NCI-H2081 (cell line): ENCODE results near the gene DHRS13.
A peak's percentile ranks its signal among the peaks of the same experiment; 100 is the strongest.
"Not testable (repeated sequence)": the region's sequence is repeated elsewhere in the genome, so short reads cannot be mapped to it uniquely, and the experiment has no call there.

Source experiments
- DNase-seq, 2 experiments: peaks; one replicate each; lab custom pipeline; 2025; lab: John Stamatoyannopoulos, UW

DHRS13 gene

DNA sequence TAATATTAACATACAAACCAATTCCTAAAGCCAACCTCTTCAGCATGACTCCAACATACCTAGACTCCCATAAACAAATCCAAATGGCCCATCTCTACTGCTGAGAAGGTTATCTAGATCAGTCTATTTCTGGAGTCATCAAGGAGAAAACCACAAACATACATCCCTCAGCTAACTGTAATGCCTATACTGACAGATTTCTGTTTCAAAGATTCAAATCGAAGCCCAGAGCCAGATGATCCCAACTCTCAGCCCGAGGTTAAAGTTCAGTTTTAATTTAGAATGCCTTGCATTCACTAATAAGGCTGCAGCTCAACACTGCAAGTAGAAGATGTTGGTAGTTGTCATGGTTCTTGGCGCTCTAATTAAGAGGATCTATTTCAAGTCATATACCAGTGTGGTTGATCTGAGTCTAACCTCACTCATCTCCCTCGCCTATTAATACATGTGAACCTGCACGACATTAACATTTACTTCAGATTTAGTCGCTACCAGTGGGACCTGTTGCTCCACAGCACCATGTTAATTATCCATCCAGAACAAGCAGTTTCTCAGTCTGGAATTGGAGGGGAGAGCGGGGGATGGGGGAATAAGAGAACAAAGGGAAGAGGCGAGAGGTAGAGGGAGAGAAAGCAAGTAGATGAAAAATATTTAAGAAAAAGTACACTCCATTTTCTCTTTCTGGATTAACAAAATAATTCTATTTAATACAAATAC is 33.0 kb upstream of the DHRS13 start:
- no peak for DNase-seq

DNA sequence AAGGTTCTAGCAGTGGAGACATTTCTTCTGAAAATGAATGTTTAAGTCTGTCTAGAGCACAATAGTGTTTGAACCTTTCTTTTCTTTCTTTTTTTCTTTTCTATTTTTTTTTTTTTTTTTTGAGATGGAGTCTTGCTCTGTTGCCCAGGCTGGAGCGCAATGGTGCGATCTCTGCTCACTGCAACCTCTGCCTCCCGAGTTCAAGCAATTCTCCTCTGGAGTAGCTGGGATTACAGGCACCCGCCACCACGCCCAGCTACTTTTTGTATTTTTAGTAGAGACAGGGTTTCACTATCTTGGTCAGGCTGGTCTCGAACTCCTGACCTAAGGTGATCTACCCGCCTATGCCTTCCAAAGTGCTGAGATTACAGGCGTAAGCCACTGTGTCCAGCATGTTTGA is 31.6 kb upstream of the DHRS13 start:
- DNase-seq, result not testable (repeated sequence)

DNA sequence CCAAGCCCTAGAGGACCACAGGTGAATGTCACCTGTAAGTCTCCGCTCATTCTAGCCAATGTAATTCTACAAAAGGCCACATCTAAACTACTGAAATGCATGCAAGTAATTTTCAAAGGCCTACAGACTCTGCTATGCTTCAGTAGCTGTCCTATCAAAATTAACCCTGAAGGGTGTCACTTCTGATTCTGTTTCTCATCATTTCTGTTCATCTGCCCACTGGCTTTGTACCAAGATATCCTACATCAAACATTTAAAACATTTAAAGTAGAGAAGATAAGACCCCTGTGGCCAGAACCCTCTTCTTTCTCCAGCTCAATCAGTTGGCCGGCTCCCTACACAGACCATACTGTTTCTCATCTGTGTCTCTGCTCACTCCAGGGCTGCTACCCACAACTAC is 26.9 kb upstream of the DHRS13 start:
- no peak for DNase-seq

DNA sequence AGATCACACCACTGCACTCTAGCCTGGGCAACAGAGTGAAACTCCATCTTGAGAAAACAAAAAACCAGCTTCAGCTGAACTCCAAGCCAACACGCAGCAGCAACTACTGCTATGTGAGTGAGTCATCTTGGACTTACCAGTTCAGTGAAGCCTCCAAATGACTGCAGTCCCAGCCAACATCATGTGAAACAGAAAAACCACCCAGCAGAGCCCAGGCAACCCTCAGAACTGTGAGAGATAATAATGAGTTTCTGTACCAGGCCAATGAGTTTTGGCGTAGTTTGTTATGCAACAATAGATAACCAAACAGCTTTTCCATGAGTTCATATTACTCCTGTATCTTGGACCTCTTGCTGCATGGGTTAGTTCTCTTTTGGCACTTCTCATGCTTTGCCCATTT is 25.2 kb upstream of the DHRS13 start:
- DNase-seq, result no peak

DNA sequence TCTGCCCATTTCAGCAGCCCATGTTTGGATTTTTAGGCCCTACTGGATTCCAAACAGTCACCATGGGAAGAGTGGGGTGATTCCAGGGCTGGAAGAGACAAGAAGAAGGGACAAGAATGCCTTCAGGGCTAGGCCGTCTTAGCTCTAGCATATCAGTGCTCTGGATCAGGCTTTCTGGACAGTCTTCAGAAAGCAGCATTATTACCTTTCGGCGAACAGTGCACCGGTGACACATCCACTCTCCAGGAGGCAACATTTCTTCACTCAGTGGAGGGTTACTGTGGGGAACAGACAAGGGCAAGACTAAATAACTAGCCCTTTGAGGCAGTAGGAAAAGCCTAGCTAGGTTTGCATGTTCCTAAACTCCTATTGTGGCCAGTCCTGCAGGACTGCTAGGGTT is 23.9 kb upstream of the DHRS13 start:
- DNase-seq, result no peak

DNA sequence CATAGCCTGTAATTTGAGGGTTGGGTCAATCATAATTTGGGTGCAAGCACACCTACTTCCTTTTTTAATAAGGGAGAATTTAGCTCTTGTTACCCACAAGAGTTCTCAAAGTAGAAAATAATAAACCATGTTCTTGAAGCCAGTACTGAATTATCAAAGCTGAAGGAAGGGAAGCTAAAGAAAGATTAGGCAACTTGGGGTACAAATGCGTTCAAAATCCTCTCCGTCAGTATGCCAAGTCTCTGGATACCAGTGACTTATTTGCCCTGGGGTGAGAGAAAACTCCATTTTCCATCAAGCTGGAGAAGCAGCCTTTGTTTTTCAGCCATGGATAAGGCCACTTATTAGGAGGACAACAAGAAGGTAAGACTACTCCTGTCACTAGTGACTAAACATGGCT is 23.5 kb upstream of the DHRS13 start:
- no peak for DNase-seq

DNA sequence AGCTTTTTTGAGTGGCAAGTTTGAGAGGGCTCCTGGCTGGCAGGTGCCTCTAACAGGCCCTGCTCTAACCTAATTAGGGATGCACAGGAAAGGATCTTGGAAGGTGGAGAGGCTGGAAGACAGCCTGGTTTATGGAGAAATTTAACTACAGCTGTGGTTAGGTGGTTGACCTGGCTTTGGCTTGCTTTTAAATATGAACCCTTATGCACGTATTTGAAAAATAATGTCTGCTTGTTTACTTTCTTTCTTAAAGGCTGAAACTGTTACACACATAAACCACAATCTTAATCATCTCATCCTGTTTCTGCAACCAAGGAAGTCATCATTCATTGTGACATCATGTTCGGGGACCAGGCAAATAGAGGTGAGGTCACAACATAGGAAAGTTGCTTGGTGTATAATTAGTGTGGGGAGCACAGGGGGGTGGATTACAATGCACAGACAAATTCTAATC is 23.1 kb upstream of the DHRS13 start:
- DNase-seq, result peak in 1 of 2 experiments; percentile 31

DNA sequence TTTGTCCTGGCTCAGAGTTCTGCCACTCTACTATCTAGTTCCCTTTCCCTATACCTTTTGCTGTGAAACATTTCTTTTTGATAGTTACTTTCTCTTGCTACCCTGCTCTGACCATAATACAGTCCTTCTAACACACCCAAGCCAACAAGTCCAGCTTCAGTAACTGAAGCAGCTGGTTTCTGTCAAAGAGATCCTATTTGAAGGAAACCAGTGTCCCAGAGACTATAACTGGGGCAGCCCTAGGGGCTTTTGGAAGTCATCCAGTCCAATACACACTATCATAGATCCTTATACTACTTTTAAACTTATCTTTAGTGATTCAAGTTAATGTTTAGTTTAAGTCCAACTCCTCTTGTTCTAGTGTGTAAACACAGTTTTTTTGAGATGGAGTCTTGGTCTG is 17.3 kb upstream of the DHRS13 start:
- no peak for DNase-seq

DNA sequence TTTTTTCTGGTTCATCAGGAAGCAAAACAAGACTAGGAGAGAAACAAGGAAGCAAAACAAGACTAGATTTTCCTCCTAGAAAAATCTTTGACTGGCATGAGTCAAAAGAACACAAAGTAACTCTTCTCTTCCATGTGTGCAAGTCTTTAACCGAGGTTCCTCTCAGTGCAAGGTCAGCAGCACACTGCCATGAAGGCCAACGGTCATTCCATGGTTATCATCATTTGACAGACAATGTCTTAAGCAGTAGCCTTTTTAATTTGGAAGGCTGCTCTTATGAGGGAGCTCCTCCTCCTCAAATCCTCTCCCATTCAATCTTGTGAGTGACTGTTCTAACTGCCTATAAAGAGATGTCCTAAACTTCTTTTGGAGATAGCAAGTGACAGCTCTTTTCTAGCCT is 15.4 kb upstream of the DHRS13 start:
- no peak for DNase-seq

DNA sequence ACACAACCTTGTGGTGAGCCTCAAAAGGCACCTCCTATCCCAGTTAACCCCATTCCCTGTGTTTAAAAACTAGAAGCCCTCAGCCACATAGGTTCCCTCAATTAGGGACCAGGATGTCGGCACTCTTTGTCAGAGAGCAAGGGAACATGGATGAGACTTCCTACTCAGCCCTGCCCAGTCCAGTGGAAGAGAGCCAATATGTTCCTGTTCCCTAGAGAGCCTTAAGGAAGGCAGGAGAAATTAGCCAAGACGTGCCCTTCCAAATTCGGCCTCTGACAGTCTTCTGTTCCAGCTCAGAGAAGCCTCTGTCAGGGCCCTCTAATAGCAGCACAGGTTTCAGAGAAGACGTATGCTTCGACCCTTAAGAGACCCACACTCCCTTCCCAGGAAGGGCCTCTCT is 14.6 kb upstream of the DHRS13 start:
- no peak for DNase-seq

DNA sequence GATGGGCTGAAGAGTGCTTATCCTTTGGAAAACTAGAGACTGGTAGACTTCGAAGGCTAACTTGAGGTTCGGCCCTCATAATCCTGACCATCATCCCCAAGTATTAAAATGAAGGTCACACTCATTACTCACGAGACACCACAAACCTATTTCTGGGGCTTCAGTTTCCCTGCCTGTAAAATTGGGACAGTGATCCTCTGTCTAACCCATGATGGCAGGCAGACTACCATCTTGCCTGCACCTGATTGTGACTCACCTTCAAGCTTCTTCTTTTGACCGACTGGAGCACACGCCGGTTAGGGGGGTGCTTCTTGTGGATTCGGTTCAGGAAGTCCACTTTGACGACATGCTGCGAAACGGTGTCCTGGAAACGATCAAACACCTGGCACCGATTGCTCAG is 14.2 kb upstream of the DHRS13 start:
- no peak for DNase-seq

DNA sequence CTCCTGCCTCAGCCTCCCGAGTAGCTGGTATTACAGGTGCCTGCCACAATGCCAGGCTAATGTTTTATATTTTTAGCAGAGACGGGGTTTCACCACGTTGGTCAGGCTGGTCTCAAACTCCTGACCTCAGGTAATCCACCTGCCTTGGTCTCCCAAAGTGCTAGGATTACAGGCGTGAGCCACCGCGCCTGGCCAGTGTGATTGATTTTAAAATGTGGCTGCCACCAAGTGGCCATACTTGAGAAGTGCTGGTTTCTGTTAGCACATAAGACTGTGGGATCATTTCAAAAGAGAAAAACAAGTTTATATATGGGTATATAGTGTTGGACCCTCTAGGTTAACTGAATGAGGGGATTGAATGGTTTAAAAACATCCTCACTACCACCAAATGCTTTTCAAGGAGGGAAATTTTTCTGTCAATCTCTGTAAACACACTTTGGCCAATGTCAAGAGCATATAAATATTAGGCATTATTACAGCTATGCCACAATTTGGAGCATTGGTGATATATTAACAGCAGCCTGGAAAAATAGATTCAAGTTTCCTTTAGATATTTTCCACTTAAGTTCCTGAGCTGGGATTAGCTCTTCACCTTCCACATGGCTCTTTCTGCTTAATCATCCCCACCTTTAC is 13.5 kb upstream of the DHRS13 start:
- peak in 1 of 2 experiments; percentile 19 for DNase-seq

DNA sequence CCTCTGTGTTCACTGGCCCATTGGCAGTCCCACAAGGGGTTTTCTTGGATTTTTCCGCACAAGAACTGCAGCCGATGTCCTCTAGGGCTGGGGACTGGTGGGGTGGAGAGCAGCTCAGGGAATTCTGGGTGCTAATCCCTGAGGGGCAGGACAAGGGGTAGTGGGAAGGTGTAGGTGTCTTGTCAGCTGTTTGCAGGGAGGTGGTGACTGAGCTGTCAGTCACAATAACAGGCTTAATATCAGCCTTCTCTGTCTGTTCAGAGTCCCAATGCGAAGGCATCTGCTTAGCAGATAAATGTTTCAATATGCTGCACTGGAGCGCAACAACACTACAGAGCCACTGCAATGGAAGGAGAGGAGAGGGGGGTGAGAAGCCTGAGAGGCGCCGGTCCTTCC is 10.1 kb upstream of the DHRS13 start:
- DNase-seq, result no peak

DNA sequence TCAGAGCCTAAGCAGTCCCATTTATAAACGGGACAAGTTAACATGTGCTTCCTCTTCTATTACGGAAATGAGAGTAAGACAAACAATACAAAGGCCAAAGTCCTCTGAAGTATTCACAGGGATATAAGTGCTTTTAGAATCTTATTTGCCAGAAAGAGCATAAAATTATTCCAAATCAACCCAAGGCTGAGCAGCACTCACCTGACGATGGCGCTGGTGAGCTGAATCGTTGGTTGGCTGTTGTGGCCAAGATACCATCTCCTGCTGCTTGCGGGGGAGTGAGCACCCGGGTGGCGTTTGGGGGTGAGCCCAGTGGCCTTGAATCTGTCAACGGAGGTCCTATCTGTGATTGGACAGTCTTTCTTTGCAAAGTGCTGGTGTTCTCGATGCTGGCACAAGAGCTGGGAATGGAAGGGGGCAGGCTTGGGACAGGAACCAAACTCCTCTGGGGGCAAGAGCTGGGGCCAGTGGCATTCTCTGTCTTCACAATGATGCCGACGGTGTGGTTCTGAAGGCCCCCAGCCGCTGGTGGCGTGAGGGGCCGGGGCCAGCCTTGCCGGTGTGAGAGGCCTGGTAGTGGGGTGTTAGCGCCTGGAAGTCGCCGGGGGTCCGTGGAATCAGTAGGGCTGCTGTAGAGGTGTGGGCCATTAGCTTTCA is 9.5 kb upstream of the DHRS13 start:
- no peak for DNase-seq

DNA sequence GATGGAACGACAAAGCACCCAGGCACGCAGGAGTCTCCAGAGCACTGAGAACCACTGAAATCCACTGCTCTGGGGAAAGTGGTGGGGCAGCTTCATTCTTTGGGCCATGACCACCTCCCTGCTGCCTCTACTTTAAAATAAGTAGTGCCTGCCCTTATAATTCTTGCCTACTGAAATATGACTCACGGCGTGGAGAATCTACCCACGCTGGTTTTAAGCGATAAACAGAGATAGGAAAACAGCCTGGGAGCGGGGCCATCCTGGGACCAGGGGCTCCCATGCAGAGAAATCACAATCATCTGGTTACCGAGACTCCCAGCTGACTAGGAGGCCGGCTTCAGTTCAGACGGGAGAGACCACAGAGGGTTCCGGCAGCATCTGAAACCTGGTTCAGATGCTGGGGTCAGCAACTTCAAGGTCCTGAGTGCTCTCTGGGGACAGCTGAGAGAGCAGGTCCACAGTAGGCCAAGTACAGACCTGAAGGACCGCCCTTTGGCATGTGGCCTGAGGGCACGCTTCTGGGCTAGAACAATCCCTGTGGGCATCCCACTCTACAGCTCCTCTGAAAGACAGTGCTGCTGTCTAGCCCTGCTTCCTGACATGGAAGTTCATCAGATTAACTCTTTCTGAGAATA is 8.6 kb upstream of the DHRS13 start:
- no peak for DNase-seq

DNA sequence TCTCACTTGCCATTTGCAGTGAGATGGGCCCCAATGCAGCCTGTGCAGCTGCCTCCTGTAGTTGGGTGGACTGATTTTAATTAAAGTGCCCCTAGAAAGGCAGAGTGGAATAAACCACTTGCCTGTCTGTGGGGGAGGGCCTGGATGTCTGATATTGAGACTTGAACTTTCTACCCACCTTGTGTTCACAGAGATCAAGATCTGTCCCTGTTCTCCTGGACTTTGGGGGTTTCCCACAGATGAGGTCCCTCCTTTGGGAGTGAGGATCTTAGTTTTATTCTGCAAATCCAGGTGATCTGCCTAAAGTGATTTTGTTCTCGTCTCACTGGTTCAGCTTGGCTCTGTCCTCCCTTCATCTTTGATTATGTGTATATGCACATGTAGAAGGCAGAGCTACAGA is 7.7 kb upstream of the DHRS13 start:
- no peak for DNase-seq

DNA sequence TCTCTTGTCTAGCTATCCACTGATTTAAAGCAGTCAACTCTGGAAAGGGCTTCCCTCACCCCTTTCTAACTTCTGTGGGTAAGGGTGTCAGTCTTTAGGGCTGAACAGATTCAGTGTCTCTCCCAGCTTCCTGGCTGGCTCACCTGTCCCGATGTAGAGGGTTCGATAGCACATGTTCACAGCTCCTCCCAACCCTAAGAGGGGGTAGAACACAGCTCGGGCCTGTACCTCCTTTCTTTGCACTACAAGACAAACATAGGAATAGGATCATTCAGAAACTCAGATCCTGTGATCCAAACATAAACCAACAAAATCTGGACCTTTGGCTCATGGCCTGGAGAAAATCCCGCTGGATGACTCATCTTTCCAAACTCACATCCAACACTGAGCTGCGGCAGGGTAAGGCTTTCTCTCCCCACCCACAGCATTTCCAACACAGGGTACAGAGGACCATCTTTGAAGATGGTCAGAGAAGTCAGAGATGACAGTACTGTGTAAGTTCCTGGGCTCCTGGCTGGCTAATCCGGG is 5.8 kb upstream of the DHRS13 start:
- no peak for DNase-seq

DNA sequence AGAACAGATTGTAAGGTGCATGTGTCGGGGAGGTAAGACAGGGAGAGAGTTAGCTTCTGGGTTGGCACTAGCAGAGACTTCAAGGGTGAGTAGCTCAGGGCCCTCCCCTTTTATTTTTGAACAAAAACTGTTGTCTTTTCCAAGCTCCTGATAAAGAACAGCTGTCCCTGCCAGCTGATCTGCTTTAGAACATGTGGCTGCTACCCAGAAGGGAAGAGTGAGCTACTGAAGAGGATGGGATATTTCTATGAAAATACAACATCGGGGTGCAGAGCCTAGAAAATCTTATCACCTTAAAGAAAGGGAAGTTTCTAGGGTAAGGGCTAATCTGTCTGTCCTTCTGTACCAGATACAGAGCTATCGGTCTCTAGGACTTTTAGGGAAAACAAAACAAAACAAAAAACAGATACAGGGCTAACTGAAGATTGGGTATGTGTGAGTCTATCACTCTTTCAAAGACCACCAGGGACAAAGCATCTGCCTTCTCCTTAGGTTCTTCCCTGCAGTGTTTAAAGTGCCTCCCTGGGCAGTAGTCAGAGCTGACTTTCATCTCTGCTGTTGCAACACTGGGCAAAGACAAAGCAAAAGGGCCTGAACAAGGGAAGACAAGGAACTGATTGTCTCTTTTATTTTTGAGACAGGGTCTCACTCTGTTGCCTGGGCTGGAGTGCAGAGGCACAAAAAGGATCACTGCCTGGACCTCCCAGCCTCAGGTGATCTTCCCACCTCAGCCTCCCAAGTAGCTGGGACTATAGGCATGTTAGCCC is 5.0 kb upstream of the DHRS13 start:
- DNase-seq, result no peak

DNA sequence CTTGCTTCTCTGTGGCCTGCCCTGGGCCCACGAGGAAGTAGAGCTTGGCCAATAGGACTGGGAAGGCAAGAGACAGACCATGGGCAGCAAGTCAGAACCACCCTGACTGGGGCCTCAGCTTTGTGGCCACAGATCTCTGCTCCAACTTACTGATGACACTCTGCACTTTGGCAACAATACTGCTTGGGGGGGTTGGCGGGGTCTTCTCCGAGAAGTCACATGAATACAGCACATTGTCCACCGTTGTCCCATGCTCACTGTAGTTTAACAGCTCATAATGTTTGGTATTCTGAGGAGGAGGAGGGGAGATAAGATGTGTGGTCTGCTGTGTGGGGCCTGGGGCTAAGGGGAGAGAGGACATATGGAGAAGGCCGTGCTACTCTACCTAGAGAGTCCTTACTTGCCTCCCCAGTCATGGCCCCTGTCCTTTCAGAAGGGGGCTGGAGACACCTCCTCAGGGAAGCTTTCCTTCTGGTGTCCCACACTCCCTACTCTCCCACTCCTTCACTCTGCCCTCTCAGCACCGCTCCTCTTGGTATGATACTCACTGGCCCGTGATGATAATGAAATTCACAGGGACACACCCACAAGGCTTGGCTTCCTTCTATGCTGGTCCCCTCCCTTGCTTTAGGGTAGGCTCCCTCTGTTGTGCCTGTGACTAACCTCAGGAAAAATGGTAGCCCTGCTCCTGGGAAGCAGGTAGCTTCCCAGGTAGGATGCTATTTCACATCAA is 4.0 kb upstream of the DHRS13 start:
- DNase-seq, result no peak

DNA sequence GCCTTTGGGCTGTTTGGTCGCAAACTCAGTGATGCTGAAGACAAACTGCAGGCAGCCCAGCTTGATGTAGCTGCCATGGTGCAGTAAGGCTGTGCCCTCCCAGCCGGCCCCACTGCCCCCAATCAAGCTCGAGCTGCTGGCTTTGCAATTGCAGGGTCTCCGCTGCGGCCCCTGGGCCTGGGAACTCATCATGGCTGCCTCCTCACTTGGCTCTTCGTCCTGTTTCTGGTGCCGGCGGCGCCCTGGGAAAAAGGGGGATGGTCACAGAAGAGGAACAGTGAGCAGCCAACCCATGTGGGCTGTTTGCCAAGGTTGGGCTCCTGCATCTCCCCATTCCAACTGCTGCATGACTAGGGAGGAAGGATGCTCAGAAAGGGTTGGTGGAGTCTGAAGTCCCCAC is 3.4 kb upstream of the DHRS13 start:
- DNase-seq, result no peak

DNA sequence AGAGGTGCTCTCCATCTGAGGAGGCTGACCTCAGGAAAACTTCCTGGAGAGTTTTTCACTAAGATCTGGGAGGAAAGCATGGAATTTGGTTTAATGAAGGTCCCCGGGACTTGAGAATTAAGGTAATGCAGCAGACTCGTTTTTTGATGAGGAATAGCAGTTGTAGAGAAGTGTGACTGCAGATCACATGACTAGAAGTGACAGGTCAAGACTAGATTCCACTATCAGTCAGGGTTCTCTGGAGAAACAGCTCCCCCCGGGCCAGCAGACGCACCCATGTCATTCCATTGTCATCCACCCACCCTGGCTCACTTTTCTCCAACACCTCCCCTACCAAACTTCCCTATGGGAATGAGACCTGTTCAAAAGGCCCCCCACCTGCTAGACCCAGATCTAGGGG is 1.9 kb upstream of the DHRS13 start:
- no peak for DNase-seq
